Naive B cell (primary cell): ENCODE data around the gene NFIA. TPM values are rescaled to one million over a fixed set of nuclear protein-coding genes. Genes with fewer than 3 reads are reported as not detected.

Source experiments
- ATAC-seq, 2 donors: fragments of 150-1000 bp; cut with Tn5 transposase; 2 replicates each; pipeline ENCODE4 v1.10.0; 2021; ENCODE audit warnings: low read depth in 2 of 2, mild to moderate bottlenecking in 2 of 2, moderate library complexity in 2 of 2
- DNase-seq: peaks from one replicate; pipeline ENCODE4 v3.0.0; 2022
- H3K27ac Mint-ChIP-seq, 6 donors: one replicate each; pipeline ENCODE4 v1.8.0; 2020 to 2022; ENCODE audit warnings: mild to moderate bottlenecking in 6 of 6, mixed read lengths in 6 of 6, moderate library complexity in 5 of 6, inconsistent platforms in 2 of 6
- H3K27me3 Mint-ChIP-seq, 3 donors: one replicate each; pipeline ENCODE4 v1.8.0; 2021 to 2022; ENCODE audit warnings: mixed read lengths in 3 of 3, mild to moderate bottlenecking in 1 of 3
- H3K36me3 Mint-ChIP-seq, 2 donors: one replicate each; pipeline ENCODE4 v1.8.0; 2020 to 2022; ENCODE audit warnings: mixed read lengths in 2 of 2, inconsistent platforms in 1 of 2, mild to moderate bottlenecking in 1 of 2
- H3K4me1 Mint-ChIP-seq, 3 donors: one replicate each; pipeline ENCODE4 v1.8.0; 2020 to 2022; ENCODE audit warnings: mixed read lengths in 3 of 3, inconsistent platforms in 1 of 3, mild to moderate bottlenecking in 1 of 3, moderate library complexity in 1 of 3
- H3K4me3 Mint-ChIP-seq, 8 donors: one replicate each; pipeline ENCODE4 v1.8.0; 2020 to 2022; ENCODE audit warnings: mild to moderate bottlenecking in 8 of 8, mixed read lengths in 8 of 8, moderate library complexity in 8 of 8, inconsistent platforms in 2 of 8
- H3K9me3 Mint-ChIP-seq, 7 donors: one replicate each; pipeline ENCODE4 v1.8.0; 2020 to 2022; ENCODE audit warnings: mixed read lengths in 7 of 7, mild to moderate bottlenecking in 5 of 7, inconsistent platforms in 2 of 7, moderate library complexity in 1 of 7
- polyA plus RNA-seq, 6 donors: library from polyadenylated mRNA; unstranded; fragments of 300-500 nt; fragmentation: Illumina TruSeq; gene quantifications; one replicate each; pipeline ENCODE4 v1.2.3, GENCODE V29; 2021; ENCODE audit warnings: low read depth in 6 of 6

NFIA gene
- polyA plus RNA-seq, 6 donors from 2014 or later: 0.77 to 5.7 (median 1.4) TPM

GRCh38 chr1:61445269-61445825 is 363.0 kb downstream of the NFIA start:
- no peaks in the 10 kb centered on the region for H3K36me3 Mint-ChIP-seq
- H3K27ac Mint-ChIP-seq: no peak overlapping the region
- no peak for ATAC-seq
- no peak overlapping the region for H3K4me3 Mint-ChIP-seq
- DNase-seq: no peak
- H3K4me1 Mint-ChIP-seq: no peaks in the 10 kb centered on the region
- H3K27me3 Mint-ChIP-seq: peaks cover 0 to 7% (median 5%) of the 10 kb centered on the region in 3 donors
- no peaks in the 10 kb centered on the region for H3K9me3 Mint-ChIP-seq

- Mint-ChIP-seq H3K36me3 (no peaks in the 10 kb centered on the region), H3K4me1 (no peaks in the 10 kb centered on the region)
- no peak for ATAC-seq
Measured at GRCh38 chr1:61446531-61446991, 364.2 kb downstream of the NFIA start.

DNA sequence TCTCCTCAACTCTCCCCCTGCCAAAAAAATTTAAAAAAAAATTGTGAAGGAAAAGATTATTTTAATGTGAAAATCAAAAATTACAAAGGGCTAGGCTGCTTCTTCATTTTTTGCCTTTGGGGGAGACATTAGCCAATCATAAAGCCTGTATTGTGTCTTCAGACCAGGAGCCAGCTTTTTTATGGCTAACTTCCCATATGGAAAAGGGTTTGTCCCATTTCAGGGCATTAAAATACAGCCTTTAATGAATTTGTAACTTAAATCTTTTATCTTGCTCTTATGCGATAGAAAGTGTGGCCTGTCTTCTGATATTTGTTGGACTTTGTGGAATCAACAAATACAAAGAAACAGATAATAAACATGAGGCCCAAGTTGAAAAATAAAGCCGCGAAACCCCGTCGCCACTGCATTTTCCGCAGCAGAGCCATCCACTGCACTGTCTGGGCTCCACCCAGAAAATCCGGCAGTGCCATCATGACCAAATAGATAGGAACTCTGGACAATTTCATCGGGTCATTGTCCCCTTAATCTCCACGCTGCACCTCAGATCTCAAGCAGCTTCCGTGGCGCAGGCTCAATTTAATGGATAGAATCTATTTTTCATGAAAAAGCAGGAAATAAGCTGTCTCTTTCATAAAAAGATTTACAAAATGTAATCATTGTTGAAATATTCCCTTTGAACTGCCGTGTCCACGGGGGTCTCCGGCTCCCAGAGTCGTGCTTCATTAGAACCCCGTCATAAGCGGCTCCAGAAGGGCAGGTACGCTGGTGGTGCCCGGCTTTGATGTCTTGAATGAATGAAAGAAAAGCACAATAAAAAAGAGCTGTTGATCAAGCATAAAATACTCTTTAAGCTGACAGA is 365.0 kb downstream of the NFIA start:
- ATAC-seq (no peak), DNase-seq (no peak)
- Mint-ChIP-seq H3K27me3 (peaks cover 0 to 7% (median 5%) of the 10 kb centered on the region in 3 donors), H3K9me3 (no peaks in the 10 kb centered on the region), H3K27ac (peak overlapping the region in 1 of 6 donors; percentile 30), H3K4me3 (peak overlapping the region in 1 of 8 donors; percentile 25), H3K4me1 (no peaks in the 10 kb centered on the region), H3K36me3 (no peaks in the 10 kb centered on the region)

More at GRCh38 chr1:61446531-61446991, 364.2 kb downstream of the NFIA start:
- peaks cover 0 to 7% (median 5%) of the 10 kb centered on the region in 3 donors for H3K27me3 Mint-ChIP-seq
- H3K9me3 Mint-ChIP-seq: no peaks in the 10 kb centered on the region
- H3K4me3 Mint-ChIP-seq: no peak overlapping the region
- no peak overlapping the region for H3K27ac Mint-ChIP-seq
- no peak for DNase-seq

- DNase-seq: no peak
- Mint-ChIP-seq H3K27me3 (peaks cover 0 to 7% (median 7%) of the 10 kb centered on the region in 3 donors), H3K9me3 (no peaks in the 10 kb centered on the region), H3K4me1 (peaks cover 0 to 3% (median 1%) of the 10 kb centered on the region in 3 donors), H3K27ac (no peak overlapping the region), H3K4me3 (no peak overlapping the region), H3K36me3 (no peaks in the 10 kb centered on the region)
- ATAC-seq: no peak
Measured at GRCh38 chr1:61447968-61448430, 365.6 kb downstream of the NFIA start.

DNA sequence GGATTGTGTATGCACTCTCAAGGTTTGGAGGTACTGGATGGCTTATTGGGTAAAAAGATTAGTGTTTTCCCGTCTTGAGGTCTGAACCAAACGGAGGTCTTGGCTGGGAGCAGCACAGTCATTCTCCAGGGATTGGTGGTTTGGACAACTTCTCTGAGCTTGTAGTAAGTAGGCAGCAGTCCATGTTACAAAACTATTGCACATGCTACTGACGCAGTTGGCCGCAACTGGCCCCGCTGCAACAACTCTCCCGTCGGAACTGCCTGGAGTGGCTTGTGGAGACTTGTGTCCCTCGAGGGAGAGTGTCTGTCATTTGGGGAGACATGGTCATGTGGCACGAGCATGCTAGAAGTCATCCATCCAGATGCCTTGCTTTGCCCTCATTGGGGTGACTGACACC is 366.6 kb downstream of the NFIA start:
- H3K4me1 Mint-ChIP-seq: peaks cover 0 to 11% (median 5%) of the 10 kb centered on the region in 3 donors
- no peaks in the 10 kb centered on the region for H3K36me3 Mint-ChIP-seq
- peaks cover 0 to 10% (median 7%) of the 10 kb centered on the region in 3 donors for H3K27me3 Mint-ChIP-seq
- no peak for DNase-seq
- peak overlapping the region in 1 of 6 donors; percentile 39 for H3K27ac Mint-ChIP-seq
- ATAC-seq: no peak
- H3K9me3 Mint-ChIP-seq: no peaks in the 10 kb centered on the region
- H3K4me3 Mint-ChIP-seq: no peak overlapping the region

GRCh38 chr1:61449410-61449809 is 367.0 kb downstream of the NFIA start:
- peaks cover 0 to 11% (median 5%) of the 10 kb centered on the region in 3 donors for H3K4me1 Mint-ChIP-seq
- H3K9me3 Mint-ChIP-seq: no peaks in the 10 kb centered on the region
- no peak overlapping the region for H3K27ac Mint-ChIP-seq
- H3K27me3 Mint-ChIP-seq: peaks cover 0 to 10% (median 7%) of the 10 kb centered on the region in 3 donors
- H3K36me3 Mint-ChIP-seq: no peaks in the 10 kb centered on the region
- H3K4me3 Mint-ChIP-seq: no peak overlapping the region
- ATAC-seq (no peak), DNase-seq (no peak)

GRCh38 chr1:61450454-61450853 is 368.1 kb downstream of the NFIA start:
- no peak for ATAC-seq
- H3K9me3 Mint-ChIP-seq: no peaks in the 10 kb centered on the region
- no peaks in the 10 kb centered on the region for H3K36me3 Mint-ChIP-seq
- DNase-seq: no peak
- peaks cover 0 to 10% (median 7%) of the 10 kb centered on the region in 3 donors for H3K27me3 Mint-ChIP-seq
- H3K4me3 Mint-ChIP-seq: no peak overlapping the region
- H3K4me1 Mint-ChIP-seq: peaks cover 0 to 11% (median 5%) of the 10 kb centered on the region in 3 donors
- H3K27ac Mint-ChIP-seq: peak overlapping the region in 2 of 6 donors; percentile 66 to 90

DNA sequence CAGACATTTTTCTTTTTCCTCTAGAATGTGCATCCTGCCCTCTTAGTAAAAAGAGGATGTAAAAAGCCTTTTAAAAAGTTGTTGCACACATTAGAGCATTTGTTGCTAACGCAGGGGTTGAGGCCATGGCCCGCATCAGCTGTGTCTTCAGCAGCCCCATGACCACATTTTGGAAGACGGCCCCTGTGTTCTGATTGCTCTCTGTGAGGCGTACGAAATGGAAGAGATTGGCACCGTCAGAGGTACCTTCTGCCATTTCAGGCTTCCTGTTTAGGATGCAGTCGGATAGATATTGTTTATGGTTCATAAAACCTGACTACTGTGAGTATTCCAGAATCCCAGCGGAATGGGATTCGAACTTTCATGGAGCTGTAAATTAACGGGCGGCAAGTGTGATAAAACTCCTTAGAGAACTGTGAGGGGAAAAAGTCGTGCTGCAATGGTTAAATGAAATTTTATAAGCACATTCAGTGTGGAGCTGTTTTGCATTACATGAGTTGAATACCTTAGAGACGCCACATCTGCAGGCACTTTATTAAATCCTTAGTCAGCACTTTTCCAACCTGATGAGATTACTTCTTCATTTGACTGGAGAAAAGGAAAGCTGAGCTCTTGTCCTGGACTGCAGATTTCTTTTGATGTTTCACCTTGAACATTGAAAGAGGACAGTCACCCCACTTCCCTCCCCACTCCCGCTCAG is 368.7 kb downstream of the NFIA start:
- H3K4me3 Mint-ChIP-seq: peak overlapping the region in 1 of 8 donors; percentile 21
- no peak for DNase-seq
- no peaks in the 10 kb centered on the region for H3K9me3 Mint-ChIP-seq
- ATAC-seq: no peak
- no peaks in the 10 kb centered on the region for H3K36me3 Mint-ChIP-seq
- peak overlapping the region in 4 of 6 donors; percentile 21 to 90 (median 50) for H3K27ac Mint-ChIP-seq
- peaks cover 0 to 11% (median 5%) of the 10 kb centered on the region in 3 donors for H3K4me1 Mint-ChIP-seq
- H3K27me3 Mint-ChIP-seq: peaks cover 0 to 10% (median 7%) of the 10 kb centered on the region in 3 donors

- peak overlapping the region in 1 of 6 donors; percentile 34 for H3K27ac Mint-ChIP-seq
- H3K9me3 Mint-ChIP-seq: no peaks in the 10 kb centered on the region
- H3K27me3 Mint-ChIP-seq: peaks cover 0 to 10% (median 7%) of the 10 kb centered on the region in 3 donors
- H3K4me1 Mint-ChIP-seq: peaks cover 0 to 11% (median 5%) of the 10 kb centered on the region in 3 donors
- no peak overlapping the region for H3K4me3 Mint-ChIP-seq
- no peaks in the 10 kb centered on the region for H3K36me3 Mint-ChIP-seq
- ATAC-seq (no peak), DNase-seq (no peak)
Measured at GRCh38 chr1:61451572-61451968, 369.2 kb downstream of the NFIA start.

GRCh38 chr1:61452176-61453035 is 370.0 kb downstream of the NFIA start:
- Mint-ChIP-seq H3K4me1 (peaks cover 0 to 11% (median 5%) of the 10 kb centered on the region in 3 donors), H3K36me3 (no peaks in the 10 kb centered on the region), H3K9me3 (no peaks in the 10 kb centered on the region), H3K4me3 (no peak overlapping the region), H3K27ac (peak overlapping the region in 1 of 6 donors; percentile 41), H3K27me3 (peaks cover 0 to 10% (median 7%) of the 10 kb centered on the region in 3 donors)
- DNase-seq (no peak), ATAC-seq (no peak)

- Mint-ChIP-seq H3K27me3 (peaks cover 0 to 10% (median 6%) of the 10 kb centered on the region in 3 donors), H3K4me3 (no peak overlapping the region), H3K9me3 (no peaks in the 10 kb centered on the region), H3K27ac (peak overlapping the region in 3 of 6 donors; percentile 4 to 60 (median 41)), H3K4me1 (peaks cover 0 to 11% (median 5%) of the 10 kb centered on the region in 3 donors), H3K36me3 (no peaks in the 10 kb centered on the region)
- peak; percentile 76 to 84 for ATAC-seq
- DNase-seq: peak; percentile 34
Measured at GRCh38 chr1:61453111-61453961, 371.0 kb downstream of the NFIA start.

- DNase-seq (no peak), ATAC-seq (no peak)
- no peak overlapping the region for H3K4me3 Mint-ChIP-seq
- no peaks in the 10 kb centered on the region for H3K36me3 Mint-ChIP-seq
- peaks cover 0 to 11% (median 5%) of the 10 kb centered on the region in 3 donors for H3K4me1 Mint-ChIP-seq
- H3K27me3 Mint-ChIP-seq: peaks cover 0 to 5% (median 0%) of the 10 kb centered on the region in 3 donors
- no peaks in the 10 kb centered on the region for H3K9me3 Mint-ChIP-seq
- H3K27ac Mint-ChIP-seq: no peak overlapping the region
Measured at GRCh38 chr1:61455400-61455799, 373.0 kb downstream of the NFIA start.
